Tibial nerve (tissue), 4 donors: ENCODE measurements around the gene SDK1.

Experiments used
- CTCF ChIP-seq, 5 experiments: fragments of 200-600 bp in 3 of 5; fragments of 450-650 bp in 2 of 5; sonication (generic) in 3 of 5; IDR thresholded peaks; one replicate each; pipeline ENCODE4 v1.5.1; 2016 to 2019; ENCODE audit warnings: antibody characterized with exemption in 5 of 5, mild to moderate bottlenecking in 3 of 5, moderate library complexity in 2 of 5
- EP300 ChIP-seq, 2 donors: sonication (generic); formaldehyde crosslinking; IDR thresholded peaks; one replicate each; pipeline ENCODE4 v1.6.1; 2017; ENCODE audit warnings: antibody characterized with exemption in 2 of 2, mild to moderate bottlenecking in 1 of 2

- TF ChIP-seq EP300 (IDR thresholded peaks at IDR 0.05) (no peak), CTCF (IDR thresholded peaks at IDR 0.05) (no peak)
Observed at GRCh38 chr7:4237296-4238235, 936.5 kb downstream of the SDK1 start.
